ENCODE data around the gene GALNTL6.

Gene GALNTL6

GRCh38 chr4:172919269-172919668, 1106.1 kb downstream of the GALNTL6 start:
- TF ChIP-seq CTCF (conservative IDR thresholded peaks at IDR 0.05; ENCODE audit: low read length) (no peak), EZH2phosphoT487 (IDR thresholded peaks at IDR 0.05; ENCODE audit: borderline replicate concordance) (no peak)
- no peak overlapping the region for H2AFZ ChIP-seq (ENCODE audit: low read length)
- H3K4me1 ChIP-seq (ENCODE audit: insufficient read depth, low read length, poor library complexity, severe bottlenecking), result no peaks in the 10 kb centered on the region
- H3K36me3 ChIP-seq (ENCODE audit: insufficient read depth, low read length), result no peaks in the 10 kb centered on the region
- H3K9ac ChIP-seq (ENCODE audit: low read depth, low read length, poor library complexity, severe bottlenecking), result no peak overlapping the region
- H3K9me3 ChIP-seq (ENCODE audit: insufficient read depth, low read depth, low read length), result no peaks in the 10 kb centered on the region; the same call in 1 of the 2 replicates
- no peaks in the 10 kb centered on the region for H3K27me3 ChIP-seq (ENCODE audit: insufficient read depth, low read length, poor library complexity, severe bottlenecking)
- no peak overlapping the region for H3K4me3 ChIP-seq (ENCODE audit: low read length, poor library complexity, severe bottlenecking)
- no peaks in the 10 kb centered on the region for H3K9me2 ChIP-seq (replicated peaks; ENCODE audit: low read depth, low read length)
- H3K4me2 ChIP-seq (ENCODE audit: low read depth, low read length, poor library complexity, severe bottlenecking), result no peak overlapping the region
- H3K79me2 ChIP-seq (ENCODE audit: insufficient read depth, low read length), result no peaks in the 10 kb centered on the region
- H4K20me1 ChIP-seq (ENCODE audit: insufficient read depth, low read length, poor library complexity, severe bottlenecking), result no peaks in the 10 kb centered on the region
- H3F3A ChIP-seq (ENCODE audit: low read depth), result no peaks in the 10 kb centered on the region

DNA sequence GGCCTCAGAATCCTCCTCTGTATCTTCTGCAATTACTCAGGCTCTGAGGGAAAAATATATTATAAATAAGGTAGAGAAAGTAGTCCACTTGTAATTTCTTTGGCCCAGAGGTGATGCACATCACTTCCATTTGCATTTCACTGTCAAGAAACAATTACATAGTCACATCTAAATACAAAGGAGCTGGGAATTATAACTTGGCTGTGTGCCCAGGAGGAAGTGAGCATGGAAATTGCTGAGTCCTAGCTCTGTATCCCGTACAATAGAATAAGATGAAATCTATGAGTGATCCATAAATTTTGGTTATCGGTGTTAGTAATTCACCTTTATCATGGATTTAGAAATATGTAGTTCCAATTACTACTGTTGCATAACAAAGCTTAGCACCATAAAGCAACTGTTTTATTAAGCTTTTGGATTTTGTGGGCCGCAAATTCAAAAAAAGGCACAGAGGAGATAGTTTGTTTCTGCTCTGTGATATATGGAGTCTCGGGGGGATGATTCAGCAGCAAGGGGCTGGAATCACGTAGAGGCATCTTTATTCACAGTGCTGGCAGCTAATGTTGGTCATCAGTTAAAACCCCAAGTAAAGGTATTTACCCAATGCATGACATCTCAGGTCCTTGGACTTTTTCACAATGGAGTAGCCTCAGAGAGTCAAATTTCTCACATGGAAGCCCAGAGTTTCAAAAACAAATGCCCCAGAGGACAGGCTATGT, 1114.1 kb downstream of the GALNTL6 start:
- H3K9ac ChIP-seq (ENCODE audit: low read depth, low read length, poor library complexity, severe bottlenecking), result no peak overlapping the region
- TF ChIP-seq EZH2phosphoT487 (IDR thresholded peaks at IDR 0.05; ENCODE audit: borderline replicate concordance) (no peak), CTCF (conservative IDR thresholded peaks at IDR 0.05; ENCODE audit: low read length) (no peak)

DNA sequence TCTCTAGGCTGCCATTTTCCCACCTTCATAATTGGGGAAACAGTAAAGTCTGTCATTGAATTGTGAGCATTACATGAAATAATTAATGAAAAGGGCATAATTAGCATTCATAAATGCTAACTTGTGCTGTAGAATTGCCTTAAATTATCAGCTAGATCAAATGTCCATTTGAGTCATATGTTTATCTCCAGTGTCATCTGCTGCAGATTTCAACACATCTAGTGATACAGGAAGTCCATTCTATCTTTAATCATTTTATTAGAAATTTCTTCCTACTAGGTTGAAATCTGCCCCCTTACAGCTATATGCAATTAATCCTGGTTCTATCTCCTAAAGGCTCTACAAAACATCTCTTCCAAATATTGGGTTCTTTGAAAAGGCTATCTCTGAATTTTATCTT, 1115.1 kb downstream of the GALNTL6 start:
- Histone ChIP-seq H3K4me2 (ENCODE audit: low read depth, low read length, poor library complexity, severe bottlenecking) (no peak overlapping the region), H4K20me1 (ENCODE audit: insufficient read depth, low read length, poor library complexity, severe bottlenecking) (no peaks in the 10 kb centered on the region), H2AFZ (ENCODE audit: low read length) (no peak overlapping the region), H3F3A (ENCODE audit: low read depth) (no peaks in the 10 kb centered on the region), H3K36me3 (ENCODE audit: insufficient read depth, low read length) (no peaks in the 10 kb centered on the region), H3K9ac (ENCODE audit: low read depth, low read length, poor library complexity, severe bottlenecking) (no peak overlapping the region), H3K9me2 (replicated peaks; ENCODE audit: low read depth, low read length) (no peaks in the 10 kb centered on the region), H3K9me3 (ENCODE audit: insufficient read depth, low read depth, low read length) (no peaks in the 10 kb centered on the region), H3K79me2 (ENCODE audit: insufficient read depth, low read length) (no peaks in the 10 kb centered on the region), H3K4me3 (ENCODE audit: low read length, poor library complexity, severe bottlenecking) (no peak overlapping the region), H3K27me3 (ENCODE audit: insufficient read depth, low read length, poor library complexity, severe bottlenecking) (no peaks in the 10 kb centered on the region), H3K4me1 (ENCODE audit: insufficient read depth, low read length, poor library complexity, severe bottlenecking) (no peaks in the 10 kb centered on the region)
- TF ChIP-seq CTCF (conservative IDR thresholded peaks at IDR 0.05; ENCODE audit: low read length) (no peak), EZH2phosphoT487 (IDR thresholded peaks at IDR 0.05; ENCODE audit: borderline replicate concordance) (no peak)

More for the DNA sequence above, 1114.1 kb downstream of the GALNTL6 start:
- no peaks in the 10 kb centered on the region for H3F3A ChIP-seq (ENCODE audit: low read depth)
- H3K4me1 ChIP-seq (ENCODE audit: insufficient read depth, low read length, poor library complexity, severe bottlenecking), result no peaks in the 10 kb centered on the region
- no peaks in the 10 kb centered on the region for H3K36me3 ChIP-seq (ENCODE audit: insufficient read depth, low read length)
- no peak overlapping the region for H2AFZ ChIP-seq (ENCODE audit: low read length)
- H3K27me3 ChIP-seq (ENCODE audit: insufficient read depth, low read length, poor library complexity, severe bottlenecking), result no peaks in the 10 kb centered on the region
- H3K9me3 ChIP-seq (ENCODE audit: insufficient read depth, low read depth, low read length), result no peaks in the 10 kb centered on the region
- no peaks in the 10 kb centered on the region for H3K79me2 ChIP-seq (ENCODE audit: insufficient read depth, low read length)
- no peaks in the 10 kb centered on the region for H4K20me1 ChIP-seq (ENCODE audit: insufficient read depth, low read length, poor library complexity, severe bottlenecking)
- no peak overlapping the region for H3K4me3 ChIP-seq (ENCODE audit: low read length, poor library complexity, severe bottlenecking)
- no peak overlapping the region for H3K4me2 ChIP-seq (ENCODE audit: low read depth, low read length, poor library complexity, severe bottlenecking)
- no peaks in the 10 kb centered on the region for H3K9me2 ChIP-seq (replicated peaks; ENCODE audit: low read depth, low read length)
